Measurements from ENCODE around the gene IGF1R. TPM values are rescaled to one million over a fixed set of nuclear protein-coding genes. Genes with fewer than 3 reads are reported as not detected.

The IGF1R gene
- total RNA-seq, 1 experiment from 2014 or later: 0.56 TPM

DNA sequence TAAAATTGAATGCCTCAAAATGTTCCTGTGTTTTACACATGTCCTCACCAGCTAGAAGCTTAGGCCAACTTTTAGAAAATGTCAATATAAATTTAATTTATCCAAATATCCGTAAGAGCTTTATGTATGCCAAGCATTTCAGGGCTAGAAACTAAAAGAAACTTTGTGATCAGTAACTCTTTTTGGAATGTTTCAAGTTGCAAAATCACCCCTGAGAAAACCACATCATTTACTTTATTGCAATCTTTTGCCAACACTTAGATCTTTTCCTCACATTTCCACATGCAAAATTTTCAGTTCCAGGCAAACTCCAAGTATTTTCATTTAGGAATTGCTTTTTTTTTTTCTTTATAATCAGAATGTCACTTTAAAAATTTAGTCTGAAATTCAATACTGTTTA is 20.1 kb upstream of the IGF1R start:
- Histone ChIP-seq H3K4me3 (ENCODE audit: low read length) (no peak overlapping the region), H2AFZ (ENCODE audit: low read length) (no peak overlapping the region), H3K9me2 (replicated peaks; ENCODE audit: insufficient read depth, low read length) (no peaks in the 10 kb centered on the region), H3K9me3 (ENCODE audit: low read length) (no peaks in the 10 kb centered on the region), H3K79me2 (ENCODE audit: low read length) (no peaks in the 10 kb centered on the region), H3K27me3 (ENCODE audit: low read length) (no peaks in the 10 kb centered on the region), H3K27ac (ENCODE audit: low read length) (no peak overlapping the region), H3K9ac (ENCODE audit: low read length) (no peak overlapping the region), H3K4me1 (ENCODE audit: low read length) (no peaks in the 10 kb centered on the region), H3K36me3 (ENCODE audit: insufficient read depth, low read length) (no peaks in the 10 kb centered on the region), H3K4me2 (ENCODE audit: low read depth, low read length, poor library complexity, severe bottlenecking) (no peak overlapping the region), H4K20me1 (ENCODE audit: insufficient read depth, low read depth, low read length) (no peaks in the 10 kb centered on the region)
- no peak for DNase-seq

DNA sequence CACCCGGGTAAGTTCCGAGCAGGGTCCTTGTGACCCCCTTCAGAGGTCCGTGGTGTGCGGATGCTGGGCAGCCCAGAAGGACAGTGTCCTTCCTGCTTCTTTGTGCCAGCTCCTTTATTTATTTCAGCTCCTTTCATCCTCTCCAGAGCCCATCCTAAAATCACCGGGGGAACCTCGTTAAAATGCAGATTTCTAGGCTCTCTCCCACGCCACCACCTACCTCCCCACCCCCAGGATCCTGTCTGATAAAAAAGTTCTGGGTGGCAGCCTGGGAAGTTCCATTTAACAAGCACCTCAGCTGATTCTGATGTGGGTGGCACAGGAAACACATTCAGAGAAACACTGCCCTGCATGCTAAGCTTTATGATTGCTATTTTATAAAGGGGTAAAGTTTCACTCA is 12.5 kb upstream of the IGF1R start:
- H4K20me1 ChIP-seq (ENCODE audit: insufficient read depth, low read depth, low read length): no peaks in the 10 kb centered on the region
- H3K4me1 ChIP-seq (ENCODE audit: low read length): no peaks in the 10 kb centered on the region
- H2AFZ ChIP-seq (ENCODE audit: low read length): no peak overlapping the region
- no peak overlapping the region for H3K4me2 ChIP-seq (ENCODE audit: low read depth, low read length, poor library complexity, severe bottlenecking)
- no peak overlapping the region for H3K27ac ChIP-seq (ENCODE audit: low read length)
- H3K36me3 ChIP-seq (ENCODE audit: insufficient read depth, low read length): no peaks in the 10 kb centered on the region
- DNase-seq: no peak
- no peak overlapping the region for H3K4me3 ChIP-seq (ENCODE audit: low read length)
- no peaks in the 10 kb centered on the region for H3K27me3 ChIP-seq (ENCODE audit: low read length)
- H3K9me3 ChIP-seq (ENCODE audit: low read length): no peaks in the 10 kb centered on the region
- no peaks in the 10 kb centered on the region for H3K9me2 ChIP-seq (replicated peaks; ENCODE audit: insufficient read depth, low read length)
- H3K9ac ChIP-seq (ENCODE audit: low read length): no peak overlapping the region
- H3K79me2 ChIP-seq (ENCODE audit: low read length): no peaks in the 10 kb centered on the region

DNA sequence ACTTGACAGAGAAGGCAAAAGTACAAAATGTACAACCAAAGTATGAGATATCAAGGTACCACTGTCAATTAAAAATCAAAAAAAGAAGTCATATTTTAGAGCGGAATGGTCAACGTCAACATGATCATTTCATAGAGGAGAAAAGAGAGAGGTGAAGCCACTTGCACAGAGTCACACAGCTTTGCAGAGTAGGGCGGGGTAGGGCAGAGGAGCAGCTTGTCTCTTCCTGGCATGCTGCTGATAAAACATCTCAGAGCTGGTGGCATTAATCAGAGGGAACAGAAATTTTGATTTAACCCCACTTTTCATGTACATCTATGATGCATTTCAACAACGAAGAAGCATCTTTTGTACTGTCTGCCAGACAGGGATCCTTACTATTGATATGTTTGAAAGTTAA is 5.2 kb upstream of the IGF1R start:
- no peaks in the 10 kb centered on the region for H3K9me3 ChIP-seq (ENCODE audit: low read length)
- no peak overlapping the region for H3K4me3 ChIP-seq (ENCODE audit: low read length)
- no peaks in the 10 kb centered on the region for H3K36me3 ChIP-seq (ENCODE audit: insufficient read depth, low read length)
- H3K27me3 ChIP-seq (ENCODE audit: low read length): 0 out of 2 replicates have a peak, but pooled peaks cover 2% of the 10 kb centered on the region
- H3K4me2 ChIP-seq (ENCODE audit: low read depth, low read length, poor library complexity, severe bottlenecking): no peak overlapping the region
- H4K20me1 ChIP-seq (ENCODE audit: insufficient read depth, low read depth, low read length): no peaks in the 10 kb centered on the region
- H3K79me2 ChIP-seq (ENCODE audit: low read length): no peaks in the 10 kb centered on the region
- no peaks in the 10 kb centered on the region for H3K9me2 ChIP-seq (replicated peaks; ENCODE audit: insufficient read depth, low read length)
- H3K4me1 ChIP-seq (ENCODE audit: low read length): peaks cover 9% of the 10 kb centered on the region
- H3K27ac ChIP-seq (ENCODE audit: low read length): no peak overlapping the region
- H2AFZ ChIP-seq (ENCODE audit: low read length): no peak overlapping the region
- DNase-seq: no peak
- H3K9ac ChIP-seq (ENCODE audit: low read length): no peak overlapping the region

- no peaks in the 10 kb centered on the region for H3K9me3 ChIP-seq (ENCODE audit: low read length)
- peaks cover 9% of the 10 kb centered on the region for H3K4me1 ChIP-seq (ENCODE audit: low read length)
- H3K27me3 ChIP-seq (ENCODE audit: low read length): 0 out of 2 replicates have a peak, but pooled peaks cover 2% of the 10 kb centered on the region
- H2AFZ ChIP-seq (ENCODE audit: low read length): no peak overlapping the region
- H3K4me2 ChIP-seq (ENCODE audit: low read depth, low read length, poor library complexity, severe bottlenecking): no peak overlapping the region
- no peak overlapping the region for H3K4me3 ChIP-seq (ENCODE audit: low read length)
- H3K36me3 ChIP-seq (ENCODE audit: insufficient read depth, low read length): no peaks in the 10 kb centered on the region
- DNase-seq: no peak
- no peaks in the 10 kb centered on the region for H3K9me2 ChIP-seq (replicated peaks; ENCODE audit: insufficient read depth, low read length)
- no peaks in the 10 kb centered on the region for H3K79me2 ChIP-seq (ENCODE audit: low read length)
- H3K27ac ChIP-seq (ENCODE audit: low read length): no peak overlapping the region
- no peaks in the 10 kb centered on the region for H4K20me1 ChIP-seq (ENCODE audit: insufficient read depth, low read depth, low read length)
- H3K9ac ChIP-seq (ENCODE audit: low read length): no peak overlapping the region
These were observed 1.8 kb upstream of the IGF1R start for GRCh38 chr15:98646546-98647025.

DNA sequence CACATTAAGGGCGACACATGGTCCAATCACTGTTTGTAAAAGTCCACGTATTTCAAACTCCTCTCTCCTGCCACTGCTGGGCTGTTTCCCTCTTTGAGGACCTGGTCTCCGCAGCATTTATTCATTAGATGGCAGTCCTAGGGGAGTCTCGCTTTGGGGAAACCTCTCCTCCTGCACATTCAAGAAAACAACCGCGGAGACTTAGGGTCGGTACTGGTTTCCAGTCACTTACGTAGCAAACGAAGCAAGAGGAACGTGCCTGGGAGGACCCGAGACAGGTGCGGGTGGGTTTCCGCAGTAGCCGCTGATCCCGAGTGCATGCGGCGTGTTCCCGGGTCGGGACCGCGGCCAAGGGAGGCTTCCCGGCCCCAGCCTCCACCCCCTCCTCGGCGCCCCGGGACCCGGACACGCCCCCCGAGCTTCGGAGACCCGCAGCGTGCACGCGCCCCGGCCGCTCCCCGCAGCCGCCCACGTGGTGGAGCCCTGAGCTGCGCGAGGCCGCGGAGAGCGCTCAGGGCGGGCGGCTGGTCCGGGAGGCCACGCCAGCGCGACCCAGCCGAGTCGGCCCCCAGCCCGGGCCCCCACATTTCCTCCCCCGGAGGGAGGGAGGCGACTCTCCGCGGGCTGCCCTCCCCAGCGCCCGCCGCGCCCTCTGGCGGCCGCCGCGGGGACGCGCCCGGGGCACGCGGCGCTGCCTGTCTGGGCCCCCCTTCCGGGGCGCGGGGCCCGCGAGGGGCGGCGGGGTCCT is 1.1 kb upstream of the IGF1R start:
- no peaks in the 10 kb centered on the region for H3K36me3 ChIP-seq (ENCODE audit: insufficient read depth, low read length)
- H3K9me2 ChIP-seq (replicated peaks; ENCODE audit: insufficient read depth, low read length): no peaks in the 10 kb centered on the region
- H3K4me3 ChIP-seq (ENCODE audit: low read length): peak overlapping the region; percentile 69
- no peak overlapping the region for H3K27ac ChIP-seq (ENCODE audit: low read length)
- no peaks in the 10 kb centered on the region for H3K79me2 ChIP-seq (ENCODE audit: low read length)
- H3K4me2 ChIP-seq (ENCODE audit: low read depth, low read length, poor library complexity, severe bottlenecking): peak overlapping the region; percentile 93
- peak overlapping the region; percentile 94; the same call in 1 of the 2 replicates for H2AFZ ChIP-seq (ENCODE audit: low read length)
- H3K9me3 ChIP-seq (ENCODE audit: low read length): no peaks in the 10 kb centered on the region
- no peaks in the 10 kb centered on the region for H4K20me1 ChIP-seq (ENCODE audit: insufficient read depth, low read depth, low read length)
- H3K4me1 ChIP-seq (ENCODE audit: low read length): peaks cover 9% of the 10 kb centered on the region
- H3K9ac ChIP-seq (ENCODE audit: low read length): peak overlapping the region; percentile 71
- 0 out of 2 replicates have a peak, but pooled peaks cover 2% of the 10 kb centered on the region for H3K27me3 ChIP-seq (ENCODE audit: low read length)
- DNase-seq: peak; percentile 74

DNA sequence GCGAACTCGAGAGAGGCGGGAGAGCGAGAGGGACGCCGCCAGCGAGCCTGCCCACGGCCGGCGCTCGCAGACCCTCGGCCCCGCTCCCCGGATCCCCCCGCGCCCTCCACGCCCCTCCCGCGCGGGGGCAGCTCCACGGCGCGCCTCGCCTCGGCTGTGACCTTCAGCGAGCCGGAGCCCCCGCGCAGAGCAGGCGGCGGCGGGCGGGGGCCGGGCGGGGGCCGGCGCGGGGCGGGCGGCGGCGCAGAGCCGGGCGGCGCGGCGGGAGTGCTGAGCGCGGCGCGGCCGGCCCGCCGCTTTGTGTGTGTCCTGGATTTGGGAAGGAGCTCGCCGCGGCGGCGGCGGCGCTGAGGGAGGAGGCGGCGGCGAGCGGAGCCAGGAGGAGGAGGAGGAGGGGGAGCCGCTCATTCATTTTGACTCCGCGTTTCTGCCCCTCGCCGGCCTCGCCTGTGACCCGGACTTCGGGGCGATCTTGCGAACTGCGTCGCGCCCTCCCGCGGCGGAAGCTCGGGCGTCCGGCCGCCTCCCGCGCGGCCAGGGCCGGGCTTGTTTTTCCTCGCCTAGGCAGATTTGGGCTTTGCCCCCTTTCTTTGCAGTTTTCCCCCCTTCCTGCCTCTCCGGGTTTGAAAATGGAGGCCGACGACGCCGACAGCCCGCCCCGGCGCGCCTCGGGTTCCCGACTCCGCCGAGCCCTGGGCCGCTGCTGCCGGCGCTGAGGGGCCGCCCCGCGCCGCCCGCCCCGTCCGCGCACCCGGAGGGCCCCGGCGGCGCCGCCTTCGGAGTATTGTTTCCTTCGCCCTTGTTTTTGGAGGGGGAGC is 524 bp downstream of the IGF1R start:
- H3K27ac ChIP-seq (ENCODE audit: low read length): no peak overlapping the region
- H3K79me2 ChIP-seq (ENCODE audit: low read length): no peaks in the 10 kb centered on the region
- H3K36me3 ChIP-seq (ENCODE audit: insufficient read depth, low read length): no peaks in the 10 kb centered on the region
- H3K27me3 ChIP-seq (ENCODE audit: low read length): 0 out of 2 replicates have a peak, but pooled peaks cover 2% of the 10 kb centered on the region
- H2AFZ ChIP-seq (ENCODE audit: low read length): peak overlapping the region; percentile 81; the same call in 1 of the 2 replicates
- DNase-seq: no peak
- no peaks in the 10 kb centered on the region for H3K9me3 ChIP-seq (ENCODE audit: low read length)
- H4K20me1 ChIP-seq (ENCODE audit: insufficient read depth, low read depth, low read length): no peaks in the 10 kb centered on the region
- H3K4me1 ChIP-seq (ENCODE audit: low read length): peaks cover 9% of the 10 kb centered on the region
- H3K4me3 ChIP-seq (ENCODE audit: low read length): peak overlapping the region; percentile 61; the same call in 1 of the 2 replicates
- peak overlapping the region; percentile 53 for H3K9ac ChIP-seq (ENCODE audit: low read length)
- H3K9me2 ChIP-seq (replicated peaks; ENCODE audit: insufficient read depth, low read length): no peaks in the 10 kb centered on the region
- peak overlapping the region; percentile 69 for H3K4me2 ChIP-seq (ENCODE audit: low read depth, low read length, poor library complexity, severe bottlenecking)

DNA sequence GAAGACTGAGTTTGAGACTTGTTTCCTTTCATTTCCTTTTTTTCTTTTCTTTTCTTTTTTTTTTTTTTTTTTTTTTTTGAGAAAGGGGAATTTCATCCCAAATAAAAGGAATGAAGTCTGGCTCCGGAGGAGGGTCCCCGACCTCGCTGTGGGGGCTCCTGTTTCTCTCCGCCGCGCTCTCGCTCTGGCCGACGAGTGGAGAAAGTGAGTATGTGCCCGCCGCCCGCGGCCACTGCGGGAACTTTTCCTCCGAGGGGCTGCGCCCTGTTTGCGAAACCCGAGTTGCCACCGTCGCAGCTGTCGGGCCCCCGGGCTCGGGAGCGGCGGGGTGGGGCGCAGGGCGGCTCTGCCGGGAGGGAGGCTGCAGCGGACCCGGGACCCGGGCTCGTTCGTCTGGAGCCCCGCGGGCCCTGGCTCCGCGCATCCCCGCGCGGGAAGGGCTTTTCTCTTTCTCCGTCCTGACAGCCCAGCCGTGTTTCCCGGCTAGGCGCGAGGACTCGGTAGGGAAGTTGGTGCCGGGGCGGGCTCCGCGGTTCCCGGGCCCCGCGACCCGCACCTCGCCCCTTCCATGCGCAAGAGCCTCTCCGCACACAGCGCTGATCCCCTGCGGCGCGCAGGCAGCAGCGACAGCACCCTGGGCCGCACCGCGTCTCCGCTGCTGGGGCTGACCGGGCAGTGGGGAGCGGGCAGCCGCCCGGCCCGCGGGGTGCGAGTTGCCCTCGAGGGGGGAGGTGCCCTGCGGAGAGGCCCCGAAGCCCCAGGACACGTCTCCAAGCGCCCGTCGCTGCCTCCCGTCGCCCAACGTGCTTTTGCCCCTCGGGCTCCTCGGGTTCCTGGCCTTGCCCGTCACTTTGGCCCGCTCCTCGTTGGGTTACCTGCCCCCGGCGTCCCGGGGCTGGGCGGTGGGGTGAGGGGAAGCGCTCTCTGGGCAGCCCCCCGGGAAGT is 1.4 kb downstream of the IGF1R start:
- Histone ChIP-seq H3K27me3 (ENCODE audit: low read length) (no peaks in the 10 kb centered on the region), H3K9me2 (replicated peaks; ENCODE audit: insufficient read depth, low read length) (no peaks in the 10 kb centered on the region), H4K20me1 (ENCODE audit: insufficient read depth, low read depth, low read length) (no peaks in the 10 kb centered on the region), H3K36me3 (ENCODE audit: insufficient read depth, low read length) (no peaks in the 10 kb centered on the region), H3K4me1 (ENCODE audit: low read length) (peaks cover 9% of the 10 kb centered on the region), H3K4me2 (ENCODE audit: low read depth, low read length, poor library complexity, severe bottlenecking) (no peak overlapping the region), H2AFZ (ENCODE audit: low read length) (no peak overlapping the region), H3K79me2 (ENCODE audit: low read length) (no peaks in the 10 kb centered on the region), H3K27ac (ENCODE audit: low read length) (no peak overlapping the region), H3K9ac (ENCODE audit: low read length) (no peak overlapping the region), H3K4me3 (ENCODE audit: low read length) (no peak overlapping the region), H3K9me3 (ENCODE audit: low read length) (no peaks in the 10 kb centered on the region)
- no peak for DNase-seq

Data from Karpas-422 (cell line).